ENCODE data around the gene GINS2.

GRCh38 chr16:85646976-85647375 lies 41.8 kb downstream of the GINS2 start:
- TF ChIP-seq, protein P1, sequence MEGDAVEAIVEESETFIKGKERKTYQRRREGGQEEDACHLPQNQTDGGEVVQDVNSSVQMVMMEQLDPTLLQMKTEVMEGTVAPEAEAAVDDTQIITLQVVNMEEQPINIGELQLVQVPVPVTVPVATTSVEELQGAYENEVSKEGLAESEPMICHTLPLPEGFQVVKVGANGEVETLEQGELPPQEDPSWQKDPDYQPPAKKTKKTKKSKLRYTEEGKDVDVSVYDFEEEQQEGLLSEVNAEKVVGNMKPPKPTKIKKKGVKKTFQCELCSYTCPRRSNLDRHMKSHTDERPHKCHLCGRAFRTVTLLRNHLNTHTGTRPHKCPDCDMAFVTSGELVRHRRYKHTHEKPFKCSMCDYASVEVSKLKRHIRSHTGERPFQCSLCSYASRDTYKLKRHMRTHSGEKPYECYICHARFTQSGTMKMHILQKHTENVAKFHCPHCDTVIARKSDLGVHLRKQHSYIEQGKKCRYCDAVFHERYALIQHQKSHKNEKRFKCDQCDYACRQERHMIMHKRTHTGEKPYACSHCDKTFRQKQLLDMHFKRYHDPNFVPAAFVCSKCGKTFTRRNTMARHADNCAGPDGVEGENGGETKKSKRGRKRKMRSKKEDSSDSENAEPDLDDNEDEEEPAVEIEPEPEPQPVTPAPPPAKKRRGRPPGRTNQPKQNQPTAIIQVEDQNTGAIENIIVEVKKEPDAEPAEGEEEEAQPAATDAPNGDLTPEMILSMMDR (IDR thresholded peaks at IDR 0.05) = no peak
- TF ChIP-seq POLR2A (IDR thresholded peaks at IDR 0.05) = no peak
- no peak for TF ChIP-seq EP300 (IDR thresholded peaks at IDR 0.05; ENCODE audit: low read depth)
- TF ChIP-seq POLR2AphosphoS5 (IDR thresholded peaks at IDR 0.05) = no peak

Data from transverse colon (tissue), 4 donors.